SK-N-SH (cell line): ENCODE measurements around the gene TADA2B.

Source experiments
- EP300 ChIP-seq, 2 experiments: IDR thresholded peaks; 2 replicates each; pipeline versions ENCODE4 v1.4.0 to v1.6.1; 2012; ENCODE audit warnings: borderline replicate concordance in 1 of 2, low read depth in 1 of 2, low read length in 1 of 2
- EZH2phosphoT487 ChIP-seq: fragments of 200-600 bp; sonication (generic); IDR thresholded peaks from 2 replicates; pipeline ENCODE4 v1.6.1; 2017; ENCODE audit warnings: low read depth, mixed run types, mild to moderate bottlenecking, antibody characterized with exemption, moderate library complexity, borderline replicate concordance
- RAD21 ChIP-seq: IDR thresholded peaks from 2 replicates; pipeline ENCODE4 v1.6.1; 2012; ENCODE audit warnings: mild to moderate bottlenecking, low read length
- TF ChIP-seq, protein P1 (sequence below): fragments of 150-350 bp; IDR thresholded peaks from 2 replicates; pipeline ENCODE4 v1.6.1; 2017; ENCODE audit warnings: antibody characterized with exemption, low read length, low read depth, borderline replicate concordance
- TF ChIP-seq, protein P2 (sequence below): fragments of 200-600 bp; sonication (generic); IDR thresholded peaks from 2 replicates; pipeline ENCODE4 v1.6.1; 2017; ENCODE audit warnings: antibody characterized with exemption, mild to moderate bottlenecking, moderate library complexity

DNA sequence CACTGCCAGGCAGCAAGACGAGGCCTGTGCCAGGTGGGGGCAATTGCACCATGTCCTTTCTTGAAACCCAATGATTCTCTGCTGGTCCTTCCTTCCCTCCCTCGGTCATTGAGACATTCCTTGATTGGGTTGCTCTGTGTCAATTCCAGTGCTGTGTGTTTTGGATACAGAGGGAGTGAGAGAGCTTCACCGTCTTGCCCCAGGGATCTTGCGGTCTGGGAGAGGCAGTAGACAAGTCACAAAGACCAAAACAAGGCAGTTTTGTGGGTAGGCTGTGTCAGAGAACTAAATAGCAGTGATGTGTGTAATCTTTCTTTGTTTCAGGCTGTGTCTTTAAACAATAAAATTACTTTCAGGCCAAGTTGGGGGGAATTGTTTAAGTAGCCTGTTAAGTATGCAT lies 38.8 kb upstream of the TADA2B start:
- TF ChIP-seq, protein P1, sequence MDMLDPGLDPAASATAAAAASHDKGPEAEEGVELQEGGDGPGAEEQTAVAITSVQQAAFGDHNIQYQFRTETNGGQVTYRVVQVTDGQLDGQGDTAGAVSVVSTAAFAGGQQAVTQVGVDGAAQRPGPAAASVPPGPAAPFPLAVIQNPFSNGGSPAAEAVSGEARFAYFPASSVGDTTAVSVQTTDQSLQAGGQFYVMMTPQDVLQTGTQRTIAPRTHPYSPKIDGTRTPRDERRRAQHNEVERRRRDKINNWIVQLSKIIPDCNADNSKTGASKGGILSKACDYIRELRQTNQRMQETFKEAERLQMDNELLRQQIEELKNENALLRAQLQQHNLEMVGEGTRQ, result no peak
- TF ChIP-seq, protein P2, sequence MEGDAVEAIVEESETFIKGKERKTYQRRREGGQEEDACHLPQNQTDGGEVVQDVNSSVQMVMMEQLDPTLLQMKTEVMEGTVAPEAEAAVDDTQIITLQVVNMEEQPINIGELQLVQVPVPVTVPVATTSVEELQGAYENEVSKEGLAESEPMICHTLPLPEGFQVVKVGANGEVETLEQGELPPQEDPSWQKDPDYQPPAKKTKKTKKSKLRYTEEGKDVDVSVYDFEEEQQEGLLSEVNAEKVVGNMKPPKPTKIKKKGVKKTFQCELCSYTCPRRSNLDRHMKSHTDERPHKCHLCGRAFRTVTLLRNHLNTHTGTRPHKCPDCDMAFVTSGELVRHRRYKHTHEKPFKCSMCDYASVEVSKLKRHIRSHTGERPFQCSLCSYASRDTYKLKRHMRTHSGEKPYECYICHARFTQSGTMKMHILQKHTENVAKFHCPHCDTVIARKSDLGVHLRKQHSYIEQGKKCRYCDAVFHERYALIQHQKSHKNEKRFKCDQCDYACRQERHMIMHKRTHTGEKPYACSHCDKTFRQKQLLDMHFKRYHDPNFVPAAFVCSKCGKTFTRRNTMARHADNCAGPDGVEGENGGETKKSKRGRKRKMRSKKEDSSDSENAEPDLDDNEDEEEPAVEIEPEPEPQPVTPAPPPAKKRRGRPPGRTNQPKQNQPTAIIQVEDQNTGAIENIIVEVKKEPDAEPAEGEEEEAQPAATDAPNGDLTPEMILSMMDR, result no peak
- no peak for TF ChIP-seq RAD21
- no peak for TF ChIP-seq EZH2phosphoT487
- TF ChIP-seq EP300 (IDR thresholded peaks at IDR 0.05; ENCODE audit: borderline replicate concordance in 1 of 2, low read depth in 1 of 2, low read length in 1 of 2), result no peak
